Measurements from ENCODE around the gene HOXA6.

DNA sequence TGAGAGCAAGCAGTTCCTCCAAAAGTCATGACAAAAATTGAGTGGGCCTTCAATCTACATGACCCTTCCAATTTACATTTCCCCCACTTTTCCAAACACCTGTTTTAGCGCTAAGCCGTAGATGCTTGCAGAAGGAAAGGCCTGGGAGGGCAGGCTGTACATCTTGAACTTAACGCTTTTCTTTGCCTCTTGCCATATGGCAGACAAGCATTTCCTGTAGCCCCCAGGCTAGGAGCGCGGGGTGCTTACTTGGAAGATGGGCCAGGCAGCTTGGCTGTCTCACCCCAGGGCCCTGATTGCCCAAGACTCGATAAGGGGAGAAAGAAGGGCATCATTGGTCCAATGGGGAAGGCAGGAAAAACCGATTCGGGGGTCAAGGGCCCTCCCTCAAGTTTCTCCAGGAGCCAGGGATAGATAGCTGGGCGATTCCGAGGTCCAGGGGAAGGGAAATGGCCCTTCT lies 24.8 kb upstream of the HOXA6 start:
- TF ChIP-seq, protein P1, sequence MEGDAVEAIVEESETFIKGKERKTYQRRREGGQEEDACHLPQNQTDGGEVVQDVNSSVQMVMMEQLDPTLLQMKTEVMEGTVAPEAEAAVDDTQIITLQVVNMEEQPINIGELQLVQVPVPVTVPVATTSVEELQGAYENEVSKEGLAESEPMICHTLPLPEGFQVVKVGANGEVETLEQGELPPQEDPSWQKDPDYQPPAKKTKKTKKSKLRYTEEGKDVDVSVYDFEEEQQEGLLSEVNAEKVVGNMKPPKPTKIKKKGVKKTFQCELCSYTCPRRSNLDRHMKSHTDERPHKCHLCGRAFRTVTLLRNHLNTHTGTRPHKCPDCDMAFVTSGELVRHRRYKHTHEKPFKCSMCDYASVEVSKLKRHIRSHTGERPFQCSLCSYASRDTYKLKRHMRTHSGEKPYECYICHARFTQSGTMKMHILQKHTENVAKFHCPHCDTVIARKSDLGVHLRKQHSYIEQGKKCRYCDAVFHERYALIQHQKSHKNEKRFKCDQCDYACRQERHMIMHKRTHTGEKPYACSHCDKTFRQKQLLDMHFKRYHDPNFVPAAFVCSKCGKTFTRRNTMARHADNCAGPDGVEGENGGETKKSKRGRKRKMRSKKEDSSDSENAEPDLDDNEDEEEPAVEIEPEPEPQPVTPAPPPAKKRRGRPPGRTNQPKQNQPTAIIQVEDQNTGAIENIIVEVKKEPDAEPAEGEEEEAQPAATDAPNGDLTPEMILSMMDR (IDR thresholded peaks at IDR 0.05) = no peak
- TF ChIP-seq POLR2AphosphoS5 (IDR thresholded peaks at IDR 0.05; ENCODE audit: low read depth, low read length) = no peak

Measured in Panc1 (cell line).